HG03378 (cell line): Measurements from ENCODE around the gene STK32C.
"Not testable (repeated sequence)": the region's sequence is repeated elsewhere in the genome, so short reads cannot be mapped to it uniquely, and the experiment has no call there.

Experiments
- ATAC-seq: cut with Tn5 transposase; IDR thresholded peaks from one replicate; pipeline ENCODE4 v1.9.1; 2021; ENCODE audit warnings: mild to moderate bottlenecking, moderate library complexity; ENCODE audit not compliant: unreplicated experiment

Gene STK32C

GRCh38 chr10:132319853-132320653, 12.3 kb upstream of the STK32C start:
- ATAC-seq, result peak; percentile 97

GRCh38 chr10:132317477-132317876, 9.7 kb upstream of the STK32C start:
- not testable (repeated sequence) for ATAC-seq

- ATAC-seq, result no peak
These were observed 8.4 kb upstream of the STK32C start for GRCh38 chr10:132316133-132316532.

GRCh38 chr10:132314881-132315280, 7.1 kb upstream of the STK32C start:
- not testable (repeated sequence) for ATAC-seq

- ATAC-seq, result no peak
These were observed 6.6 kb upstream of the STK32C start for GRCh38 chr10:132314336-132314735.

- no peak for ATAC-seq
These were observed 6.1 kb upstream of the STK32C start for GRCh38 chr10:132313865-132314264.

- ATAC-seq, result no peak
These were observed 5.6 kb upstream of the STK32C start for GRCh38 chr10:132313305-132313704.

- ATAC-seq, result no peak
These were observed 3.7 kb upstream of the STK32C start for GRCh38 chr10:132311338-132311939.

GRCh38 chr10:132310701-132311337, 3.1 kb upstream of the STK32C start:
- ATAC-seq, result no peak

- ATAC-seq, result no peak
These were observed 2.3 kb upstream of the STK32C start for GRCh38 chr10:132309879-132310591.

GRCh38 chr10:132309471-132309865, 1.7 kb upstream of the STK32C start:
- no peak for ATAC-seq

- ATAC-seq, result no peak
These were observed 1.1 kb upstream of the STK32C start for GRCh38 chr10:132308587-132309470.

- ATAC-seq, result peak; percentile 31
These were observed 642 bp downstream of the STK32C start for GRCh38 chr10:132306864-132307751.

- ATAC-seq, result no peak
These were observed 1.4 kb downstream of the STK32C start for GRCh38 chr10:132306343-132306685.

GRCh38 chr10:132305654-132306342, 2.0 kb downstream of the STK32C start:
- ATAC-seq, result no peak

GRCh38 chr10:132304756-132305509, 2.8 kb downstream of the STK32C start:
- ATAC-seq, result no peak

GRCh38 chr10:132303361-132304115, 4.2 kb downstream of the STK32C start:
- ATAC-seq, result no peak
